ENCODE measurements around the gene MRPL16.
"Not testable (repeated sequence)": the region's sequence is repeated elsewhere in the genome, so short reads cannot be mapped to it uniquely, and the experiment has no call there.

Gene MRPL16

DNA sequence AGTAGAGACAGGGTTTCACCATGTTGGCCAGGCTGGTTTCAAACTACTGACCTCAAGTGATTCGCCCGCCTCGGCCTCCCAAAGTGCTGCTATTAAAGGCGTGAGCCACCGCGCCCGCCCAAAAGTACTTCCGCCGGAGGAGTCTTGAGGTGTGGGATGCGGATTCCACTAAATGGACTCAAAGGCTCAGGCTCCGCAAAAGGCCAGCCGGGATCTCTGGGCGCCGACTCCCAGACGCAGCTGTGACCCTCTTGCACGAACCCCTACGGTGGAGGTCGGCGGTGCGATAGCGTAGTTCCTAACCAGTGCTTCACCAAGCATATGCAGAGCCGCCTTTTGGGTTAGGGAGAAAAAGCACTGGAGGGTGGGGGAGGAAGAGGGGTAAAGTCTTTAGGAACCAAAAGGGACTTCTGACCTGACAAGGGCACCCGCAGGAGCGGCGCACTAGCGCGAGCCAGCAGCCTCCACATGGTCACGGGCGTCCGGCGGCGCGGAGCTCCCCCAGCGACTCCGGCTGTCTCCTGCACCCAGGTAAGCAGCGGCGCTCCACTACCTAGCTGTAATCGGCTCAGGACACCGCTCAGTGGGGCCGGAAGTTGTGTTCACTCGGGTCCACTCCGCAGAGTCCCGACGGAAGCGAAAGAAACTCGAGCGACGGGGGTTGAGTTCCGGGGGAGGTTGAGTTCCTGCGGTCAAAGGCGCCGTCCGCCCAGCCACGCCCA is at the start of gene MRPL16:
Gene MRPL16, minus strand, starts transcription at position 590 of the 722 bp plus-strand sequence. Its CDS starts 120 bp downstream, at position 470.
- peak; percentile 92 for DNase-seq (ENCODE audit: low spot score)

DNA sequence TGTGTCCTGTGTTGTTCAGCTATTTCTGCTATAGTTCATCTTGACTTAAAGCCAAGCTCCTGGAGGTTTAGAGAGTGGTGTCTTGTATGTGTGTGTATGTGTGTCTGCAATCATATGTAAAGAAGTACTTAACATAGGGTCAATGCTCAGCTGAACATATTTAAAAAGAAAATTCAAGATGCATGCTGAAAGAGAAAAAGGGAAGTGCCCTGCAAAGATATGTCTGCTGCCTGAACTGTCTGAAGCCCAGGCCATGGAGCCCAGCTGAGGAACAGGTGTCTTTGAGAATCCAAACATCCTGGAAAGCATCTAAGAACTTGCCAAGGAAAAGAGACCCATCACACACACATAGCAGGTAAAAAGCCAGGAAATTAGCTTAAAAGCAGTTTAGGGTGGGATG is 49.1 kb upstream of the MRPL16 start:
- DNase-seq (ENCODE audit: low spot score): no peak

DNA sequence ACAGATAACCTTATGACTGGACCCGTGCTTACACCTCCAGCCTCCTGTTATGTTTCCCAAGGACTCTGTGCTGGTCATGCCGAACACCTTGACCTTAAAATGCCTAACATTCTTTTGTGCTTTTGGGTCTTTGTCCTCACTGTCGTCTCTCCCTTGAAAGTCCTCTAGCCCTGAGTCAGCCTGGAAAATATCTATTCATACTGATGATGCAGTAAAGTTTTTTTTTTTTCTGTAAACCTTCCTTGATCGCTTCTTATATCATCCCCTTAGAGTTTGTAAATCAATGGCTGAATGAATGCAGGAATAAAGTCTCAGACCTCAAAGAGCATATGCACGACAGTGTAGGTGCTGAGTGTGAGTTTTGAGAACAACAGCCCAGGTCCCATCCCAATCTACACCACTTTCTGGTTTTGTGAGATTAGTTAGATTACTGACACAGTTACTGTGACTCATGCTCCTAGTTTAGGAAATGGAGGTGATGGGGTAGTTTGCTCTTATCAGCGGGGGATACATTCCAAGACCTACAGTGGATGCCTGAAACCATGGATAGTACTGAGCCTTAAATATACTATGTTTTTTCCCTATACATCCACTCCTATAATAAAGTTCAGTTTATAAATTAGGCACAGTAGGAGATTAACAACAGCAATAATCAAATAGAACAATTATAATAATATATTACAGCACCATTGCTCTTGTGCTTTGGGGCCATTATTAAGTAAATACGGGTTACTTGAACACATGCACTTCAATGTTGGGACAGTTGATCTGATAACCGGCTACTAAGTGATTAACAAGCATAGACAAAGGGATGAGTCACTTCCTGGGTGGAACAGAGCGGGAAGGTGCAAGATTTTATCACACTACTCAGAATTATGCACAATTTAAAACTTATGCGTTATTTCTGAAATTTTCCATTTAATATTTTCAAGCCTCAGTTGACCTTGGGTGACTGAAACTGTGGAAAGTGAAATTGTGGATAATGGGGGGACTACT is 47.2 kb upstream of the MRPL16 start:
- DNase-seq (ENCODE audit: low spot score): no peak

DNA sequence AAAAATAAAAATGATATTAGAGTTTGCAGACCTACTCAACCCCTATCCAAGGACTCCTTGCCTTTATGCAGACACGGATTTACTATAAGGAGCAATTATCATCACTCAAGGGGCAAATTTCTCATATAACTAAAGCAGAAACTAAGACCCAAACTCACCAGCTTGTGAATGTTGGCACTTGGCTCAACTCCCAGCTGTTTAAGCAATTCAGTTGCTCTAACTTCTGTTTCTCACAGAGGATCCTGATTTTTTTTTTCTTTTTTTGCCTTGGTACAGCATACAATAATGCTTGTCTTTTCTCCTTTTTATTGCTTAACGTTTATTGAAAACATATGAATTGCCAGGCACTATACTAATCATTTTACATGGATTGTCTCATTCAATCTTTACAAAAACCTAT is 44.3 kb upstream of the MRPL16 start:
- DNase-seq (ENCODE audit: low spot score): no peak

DNA sequence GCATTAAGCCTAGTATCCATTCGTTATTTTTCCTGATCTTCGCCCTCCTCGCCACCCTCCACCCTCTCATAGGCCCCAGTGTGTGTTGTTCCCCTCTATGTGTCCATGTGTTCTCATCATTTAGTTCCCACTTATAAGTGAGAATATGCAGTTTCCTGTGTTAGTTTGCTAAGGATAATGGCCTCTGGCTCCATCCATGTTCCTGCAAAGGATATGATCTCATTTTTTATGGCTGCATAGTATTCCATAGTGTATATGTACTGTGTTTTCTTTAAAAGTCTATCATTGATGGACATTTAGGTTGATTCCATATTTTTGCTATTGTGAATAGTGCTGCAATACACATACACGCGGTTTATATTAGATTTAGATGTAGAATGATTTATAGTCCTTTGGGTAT is 40.8 kb upstream of the MRPL16 start:
- DNase-seq (ENCODE audit: low spot score): not testable (repeated sequence)

DNA sequence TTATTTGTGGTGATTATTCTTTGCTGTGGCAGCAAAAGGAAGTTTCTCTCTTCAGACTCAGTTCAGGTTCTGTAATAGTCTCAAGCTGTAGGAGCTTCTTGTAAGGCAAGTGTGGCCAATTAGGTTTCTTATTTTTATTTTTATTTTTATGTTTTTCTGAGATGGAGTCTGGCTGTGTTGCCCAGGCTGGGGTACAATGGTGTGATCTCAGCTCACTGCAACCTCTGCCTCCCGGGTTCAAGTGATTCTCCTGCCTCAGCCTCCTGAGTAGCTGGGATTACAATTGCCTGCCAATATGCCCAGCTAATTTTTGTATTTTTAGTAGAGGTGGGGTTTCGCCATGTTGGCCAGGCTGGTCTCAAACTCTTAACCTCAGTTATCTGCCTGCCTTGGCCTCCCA is 39.0 kb upstream of the MRPL16 start:
- not testable (repeated sequence) for DNase-seq (ENCODE audit: low spot score)

DNA sequence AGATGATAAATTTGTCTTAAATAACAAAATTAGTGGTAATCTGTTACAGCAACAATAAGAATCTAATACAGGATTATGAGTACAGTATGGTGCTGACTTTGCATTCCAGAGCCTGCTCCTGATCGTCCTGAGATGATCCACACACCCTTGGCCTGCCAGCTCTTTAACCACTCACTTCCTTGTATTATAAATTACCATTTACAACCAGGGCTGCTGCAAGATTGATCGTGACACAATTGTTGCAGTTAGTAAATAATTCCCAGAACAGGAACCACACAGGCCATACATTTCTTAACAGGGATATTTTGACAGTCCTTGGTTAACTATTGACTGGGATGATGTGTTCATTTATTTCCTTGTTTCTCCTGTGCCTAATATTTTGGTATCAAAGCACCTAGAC is 38.6 kb upstream of the MRPL16 start:
- DNase-seq (ENCODE audit: low spot score): no peak

DNA sequence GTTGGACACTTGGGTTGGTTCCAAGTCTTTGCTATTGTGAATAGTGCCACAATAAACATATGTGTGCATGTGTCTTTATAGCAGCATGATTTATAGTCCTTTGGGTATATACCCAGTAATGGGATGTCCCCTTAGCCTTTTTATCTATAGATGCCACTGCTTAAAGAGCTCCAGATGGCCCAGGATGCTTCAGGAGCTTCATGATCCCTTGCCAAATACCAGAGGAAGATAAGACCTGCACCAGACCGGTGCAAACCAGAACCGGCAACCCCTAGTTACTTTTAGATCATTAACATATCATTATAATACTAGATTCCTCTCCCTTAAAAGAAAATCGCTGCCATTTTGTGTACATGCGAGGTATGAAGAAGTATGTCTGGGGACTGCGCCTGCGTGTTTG is 37.9 kb upstream of the MRPL16 start:
- not testable (repeated sequence) for DNase-seq (ENCODE audit: low spot score)

DNA sequence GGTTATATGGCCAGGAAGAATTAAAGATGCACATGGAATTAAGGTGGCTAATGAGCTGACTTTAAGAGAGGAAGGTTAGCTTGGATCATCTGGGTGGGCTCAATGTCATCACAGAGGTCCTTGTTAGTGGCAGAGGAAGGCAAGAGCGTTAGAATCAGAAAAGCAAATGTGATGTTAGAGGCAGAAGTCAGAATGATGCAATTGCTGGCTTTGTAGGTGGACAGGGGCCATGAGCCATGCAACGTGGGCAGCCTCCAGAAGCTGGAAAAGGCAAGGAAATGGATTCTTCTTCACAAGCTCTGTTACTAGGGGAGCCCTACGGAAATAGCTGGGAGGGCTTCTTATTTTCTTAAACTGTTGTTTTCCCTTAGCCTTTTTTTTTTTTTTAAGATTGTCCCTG is 37.0 kb upstream of the MRPL16 start:
- no peak for DNase-seq (ENCODE audit: low spot score)

DNA sequence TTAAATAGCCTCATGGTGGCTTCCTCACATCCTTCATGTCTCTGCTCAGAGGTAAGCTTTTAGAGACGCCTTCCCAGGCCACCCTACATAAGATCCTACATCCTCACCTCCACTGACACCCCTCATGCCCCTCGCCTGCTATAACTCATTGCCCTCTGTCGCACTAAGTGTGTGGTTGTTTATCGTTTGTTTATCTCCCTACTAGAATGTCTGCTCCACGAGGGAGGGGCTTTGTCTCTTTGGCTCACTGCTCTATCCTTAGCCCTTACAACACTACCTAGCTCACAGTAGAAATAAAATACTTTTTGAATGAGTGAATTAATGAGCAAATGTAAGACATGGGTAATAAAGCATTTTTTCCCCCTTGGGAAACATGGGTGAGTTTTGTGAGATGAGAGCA is 36.0 kb upstream of the MRPL16 start:
- DNase-seq (ENCODE audit: low spot score): no peak

DNA sequence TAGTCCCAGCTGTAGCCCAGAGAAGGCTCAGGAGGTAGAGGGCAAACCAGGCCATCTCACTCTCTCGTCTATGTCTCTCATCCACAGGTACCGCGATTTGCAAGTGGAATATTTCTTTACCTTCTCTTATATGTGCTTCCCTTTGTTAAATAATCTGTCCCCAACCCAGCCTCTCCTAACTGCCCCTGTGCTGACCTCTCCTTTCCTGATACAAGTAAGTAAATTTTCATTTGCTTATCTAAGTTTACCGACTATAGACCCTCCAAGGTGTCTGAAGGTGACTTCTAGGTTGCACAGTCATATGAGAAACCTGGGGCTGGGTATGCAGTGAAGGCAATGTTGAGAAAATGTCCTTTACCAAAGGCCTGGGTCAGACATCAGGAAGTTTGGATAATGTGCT is 34.8 kb upstream of the MRPL16 start, which contains the start of gene CBLIF:
Gene CBLIF, minus strand, starts transcription at position 101 of the 400 bp plus-strand sequence. Its CDS starts 46 bp downstream, at position 55.
- DNase-seq (ENCODE audit: low spot score): no peak

DNA sequence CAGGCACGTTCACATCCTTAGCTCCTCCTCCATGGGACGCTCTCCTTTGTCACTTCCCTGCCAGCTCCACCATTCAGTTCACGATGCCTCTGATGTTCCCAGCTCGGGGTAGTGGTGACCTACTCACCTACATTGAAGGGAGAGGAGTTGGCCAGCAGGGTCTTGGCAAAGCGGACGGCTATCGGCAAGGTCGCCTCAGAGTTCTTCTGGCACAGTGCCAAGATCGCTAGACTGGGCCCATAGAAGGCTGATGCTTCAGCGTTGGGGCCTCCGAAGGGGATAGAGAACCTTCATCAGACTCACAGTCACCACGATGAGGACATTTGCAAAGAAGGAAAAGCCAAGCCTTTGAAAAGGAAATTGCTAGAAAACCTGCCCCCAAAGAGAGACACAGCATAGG is 31.7 kb upstream of the MRPL16 start:
- no peak for DNase-seq (ENCODE audit: low spot score)

DNA sequence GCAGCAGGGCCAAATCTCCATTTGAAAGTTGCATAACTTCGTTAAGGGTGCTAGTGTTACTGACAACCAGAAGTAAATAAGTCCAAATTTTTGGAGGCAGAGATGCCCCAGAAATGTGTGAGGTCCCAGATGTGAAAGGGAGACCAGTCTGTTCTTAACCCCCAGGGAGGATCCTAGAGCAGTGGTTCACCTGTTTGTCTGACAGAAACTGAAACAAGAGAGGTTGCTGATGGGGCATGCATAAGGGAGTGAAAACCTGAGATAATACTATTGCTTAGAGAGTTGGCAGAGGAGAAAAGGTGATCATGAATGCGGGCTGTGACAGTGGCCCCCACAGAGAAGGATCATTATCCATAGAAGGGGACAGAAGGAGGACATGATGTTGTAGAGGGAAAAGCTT is 30.9 kb upstream of the MRPL16 start:
- DNase-seq (ENCODE audit: low spot score): no peak

DNA sequence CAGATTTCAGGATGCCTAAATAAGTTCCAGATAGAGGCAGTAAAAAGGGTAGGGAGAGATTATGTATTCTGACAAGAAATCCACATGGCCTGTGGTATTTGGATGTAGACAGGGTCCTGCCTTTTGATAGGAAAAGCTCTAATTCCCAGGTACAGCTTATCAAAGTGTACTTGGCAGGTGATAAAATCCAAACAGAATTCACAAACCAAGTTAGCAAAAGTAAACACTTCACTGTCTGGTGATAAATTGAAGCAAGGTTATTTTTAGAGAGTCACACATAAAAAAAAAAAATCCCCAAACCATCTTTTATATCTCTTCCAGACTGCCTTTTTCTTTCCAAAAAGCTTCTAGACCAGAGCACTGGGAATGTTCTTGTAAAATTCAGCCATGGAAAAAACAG is 29.0 kb upstream of the MRPL16 start:
- no peak for DNase-seq (ENCODE audit: low spot score)

DNA sequence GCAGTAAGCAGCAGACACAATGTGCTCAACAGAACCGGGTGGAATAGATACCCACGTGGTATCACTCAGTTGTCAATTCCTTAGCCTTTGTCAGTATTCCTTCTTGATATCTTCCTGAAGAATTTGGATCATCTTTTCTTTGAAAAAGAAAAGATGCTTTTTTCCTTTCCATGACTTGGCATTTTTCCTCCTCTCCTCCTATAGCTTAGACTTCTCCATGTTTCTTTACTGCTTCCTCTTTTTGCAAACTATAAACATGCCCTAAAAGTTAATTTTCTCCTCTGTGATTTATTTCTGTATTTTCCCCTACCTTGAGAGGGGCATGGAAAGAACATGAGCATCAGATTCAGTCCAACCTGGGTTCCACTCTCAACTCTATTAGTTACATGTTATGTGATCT is 23.0 kb upstream of the MRPL16 start:
- no peak for DNase-seq (ENCODE audit: low spot score)

DNA sequence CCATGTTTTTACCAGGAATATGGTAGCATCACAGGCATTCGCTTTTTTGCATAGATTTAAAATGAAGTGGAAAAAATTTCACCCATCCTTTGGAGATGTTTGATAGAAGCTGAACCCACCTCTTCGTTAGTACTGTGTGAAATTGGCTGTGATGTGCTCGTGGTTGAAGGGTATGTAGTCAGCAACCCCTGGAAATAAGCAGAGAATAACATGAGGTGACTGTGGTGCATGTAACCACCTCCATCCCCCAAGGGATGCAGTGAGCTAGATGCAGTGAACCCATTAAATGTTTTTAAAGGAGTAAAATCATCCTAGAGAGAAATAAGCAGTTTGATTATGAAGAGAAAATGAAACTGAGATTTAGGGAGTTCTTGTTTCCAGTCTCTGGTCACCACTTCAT is 18.8 kb upstream of the MRPL16 start:
- no peak for DNase-seq (ENCODE audit: low spot score)

DNA sequence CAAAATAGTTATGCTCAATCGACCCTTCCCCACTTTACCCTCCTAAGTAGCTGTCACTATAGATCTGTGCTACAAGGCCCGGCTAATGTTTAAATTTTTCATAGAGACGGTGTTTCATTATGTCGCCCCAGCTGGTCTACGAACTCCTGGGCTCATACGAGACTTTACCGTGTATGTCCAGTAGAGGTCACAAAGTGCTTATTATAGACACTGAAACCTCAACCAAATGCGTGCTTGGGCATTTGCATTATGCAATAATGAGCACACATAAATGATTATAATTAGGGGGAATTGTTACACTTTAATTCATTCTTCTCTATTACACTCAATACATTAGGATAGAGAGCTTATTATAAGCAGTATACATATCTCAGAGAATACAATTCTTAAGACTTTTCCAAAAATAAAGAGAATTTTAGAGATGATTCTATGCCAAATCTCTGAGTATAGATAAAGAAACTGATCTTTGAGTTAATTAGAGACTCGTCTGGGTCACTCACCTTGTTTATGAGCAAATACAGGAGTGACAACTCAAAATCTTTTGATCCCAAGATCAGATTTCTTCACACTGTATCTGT is 12.5 kb upstream of the MRPL16 start:
- peak; percentile 83 for DNase-seq (ENCODE audit: low spot score)

DNA sequence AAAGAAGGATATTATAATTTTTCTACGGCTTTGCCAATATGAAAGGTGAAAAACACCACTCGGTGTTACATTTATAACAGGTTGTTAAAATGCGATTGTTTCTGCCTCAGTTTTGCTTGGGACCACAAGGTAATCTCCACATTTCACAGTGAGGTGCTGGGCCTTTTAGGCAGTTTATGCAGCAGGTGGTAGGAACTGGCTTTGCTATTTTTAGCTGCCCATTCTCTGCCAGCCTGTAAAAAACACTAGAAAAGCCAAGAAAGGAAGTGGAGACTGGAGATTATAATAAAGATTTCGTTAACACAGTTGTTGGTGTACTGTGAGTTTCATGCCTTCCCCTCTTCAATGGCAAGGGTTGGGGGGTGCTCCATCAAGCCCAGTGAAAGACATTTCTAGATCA is 8.0 kb upstream of the MRPL16 start:
- peak; percentile 20 for DNase-seq (ENCODE audit: low spot score)

DNA sequence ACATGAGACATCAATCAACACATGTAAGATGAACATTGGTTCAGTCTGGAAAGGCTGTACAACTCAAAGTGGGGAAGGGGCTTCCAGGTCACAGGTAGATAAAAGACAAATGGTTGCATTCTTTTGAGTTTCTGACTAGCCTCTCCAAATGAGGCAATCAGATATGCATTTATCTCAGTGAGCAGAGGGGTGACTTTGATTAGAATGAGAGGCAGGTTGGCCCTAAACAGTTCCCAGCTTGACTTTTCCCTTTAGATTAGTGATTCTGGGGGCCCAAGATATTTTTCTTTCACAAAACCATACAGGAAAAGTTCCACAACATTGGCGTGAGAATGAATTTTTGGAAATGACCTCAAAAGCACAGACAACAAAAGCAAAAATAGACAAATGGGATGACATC is 5.9 kb upstream of the MRPL16 start:
- DNase-seq (ENCODE audit: low spot score): not testable (repeated sequence)

DNA sequence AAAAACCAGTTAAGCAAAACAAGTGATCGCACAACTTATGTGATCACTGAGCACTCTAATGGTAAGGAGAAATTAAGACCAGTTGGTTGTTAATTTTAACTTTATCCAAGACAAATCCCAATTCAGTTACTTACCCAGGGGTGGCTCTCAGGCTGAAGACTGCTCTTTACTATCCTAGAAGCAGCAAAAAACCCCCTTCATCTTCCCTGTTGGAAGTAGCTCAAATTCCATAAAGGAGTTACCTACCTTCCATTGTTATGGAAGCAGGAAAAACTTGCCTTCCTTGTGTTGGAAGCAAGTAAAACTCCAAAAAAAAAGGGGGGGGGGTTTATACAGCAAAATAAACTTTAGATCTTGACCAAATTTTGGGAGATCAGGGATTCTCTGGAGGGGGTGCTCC is 5.2 kb upstream of the MRPL16 start:
- DNase-seq (ENCODE audit: low spot score): no peak

DNA sequence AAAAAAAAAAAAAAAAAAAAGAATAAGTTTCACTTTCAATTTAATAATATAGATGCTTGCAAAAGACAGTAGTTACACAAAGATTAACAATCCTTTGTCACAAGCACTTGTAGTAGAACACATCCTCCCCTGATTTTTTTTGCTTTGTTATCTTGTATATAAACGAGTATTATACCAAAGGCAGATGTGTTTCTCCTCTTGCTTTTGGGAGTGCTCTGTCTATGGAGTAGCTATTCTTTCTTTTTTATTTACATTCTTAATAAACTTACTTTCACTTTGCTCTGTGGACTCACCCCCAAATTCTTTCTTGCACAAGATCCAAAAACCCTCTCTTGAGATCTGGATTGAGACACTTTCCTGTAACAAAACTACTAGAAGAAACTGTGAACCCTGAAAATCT is 3.4 kb upstream of the MRPL16 start:
- DNase-seq (ENCODE audit: low spot score): no peak

DNA sequence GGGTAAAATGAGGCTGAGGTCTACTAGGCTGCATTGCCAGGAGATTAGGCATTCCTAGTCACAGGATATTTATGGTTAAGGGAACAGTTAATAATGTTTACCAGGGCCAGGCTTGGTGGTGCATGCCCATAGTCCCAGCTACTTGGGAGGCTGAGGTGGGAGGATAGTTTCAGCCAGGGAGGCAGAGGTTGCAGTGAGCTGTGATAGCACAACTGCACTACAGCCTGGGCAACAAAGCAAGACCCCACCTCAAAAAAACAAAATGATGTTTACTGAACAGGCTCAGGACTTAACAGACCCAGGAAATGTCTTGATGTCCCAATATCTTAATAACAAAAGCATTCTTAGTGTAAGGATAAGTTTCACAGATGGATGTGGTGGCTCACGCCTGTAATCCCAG is 2.8 kb upstream of the MRPL16 start:
- DNase-seq (ENCODE audit: low spot score): no peak

DNA sequence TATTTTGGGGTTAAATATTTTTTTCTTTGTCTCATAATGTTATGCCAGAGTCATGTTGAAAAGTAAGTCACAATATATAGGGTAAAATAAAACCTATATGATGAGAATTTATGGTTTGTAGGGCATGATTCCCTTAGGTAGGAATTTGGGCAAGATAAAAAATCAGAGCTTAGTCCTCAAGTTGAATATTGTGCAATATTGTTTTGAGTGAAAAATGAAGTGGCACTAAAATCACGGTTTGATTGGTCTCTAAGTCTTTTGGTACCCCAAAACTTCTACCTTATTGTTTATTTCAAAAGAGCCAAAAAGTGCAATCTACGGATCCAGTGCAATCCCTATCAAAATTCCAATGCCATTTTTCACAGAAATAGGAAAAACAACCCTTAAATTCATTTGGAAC is 1.6 kb upstream of the MRPL16 start:
- no peak for DNase-seq (ENCODE audit: low spot score)

Data from NAMALWA (cell line).